ENCODE results near the gene NFIB.

GRCh38 chr9:14144215-14144614, 169.7 kb downstream of the NFIB start:
- TF ChIP-seq CTCF (conservative IDR thresholded peaks at IDR 0.05; ENCODE audit: low read length) (no peak), EZH2phosphoT487 (IDR thresholded peaks at IDR 0.05; ENCODE audit: borderline replicate concordance, low read depth, low read length) (no peak)
